PC-3 (cell line): ENCODE measurements around the gene KIF25. TPM values are rescaled to one million over a fixed set of nuclear protein-coding genes. Genes with fewer than 3 reads are reported as not detected.

ENCODE experiments used
- ATAC-seq: fragments of 200-7000 bp; cut with Tn5 transposase; 2 replicates; pipeline ENCODE4 v1.9.1; 2020; ENCODE audit warnings: mild to moderate bottlenecking, moderate library complexity
- BruUV-seq: library from RNA; stranded (reverse); fragments of 400-500 nt; replicated peaks from 2 replicates; lab custom pipeline; 2021; lab: Mats Ljungman, UMichigan
- CTCF ChIA-PET: fragments of 300-600 bp; sonication (Branson Sonifier 250); formaldehyde crosslinking; loops from one replicate; lab custom pipeline; 2022; ENCODE audit warnings: antibody characterized with exemption; lab: Charles Lee
- POLR2A ChIA-PET: fragments of 300-600 bp; sonication (Branson Sonifier 250); formaldehyde crosslinking; loops from one replicate; lab custom pipeline; 2022; ENCODE audit warnings: antibody characterized with exemption; ENCODE audit not compliant: unreplicated experiment; lab: Charles Lee
- DNase-seq: peaks from one replicate; pipeline ENCODE4 v3.0.0-alpha.2; 2015
- H2AFZ ChIP-seq: fragments of 300-600 bp; sonication (generic); 2 replicates; pipeline ENCODE4 v1.6.0; 2016; ENCODE audit warnings: antibody characterized with exemption, low read length
- H3F3A ChIP-seq: fragments of 300-600 bp; sonication (generic); one replicate; pipeline ENCODE4 v1.6.0; 2017; ENCODE audit warnings: antibody characterized with exemption, low read length, control low read depth, mild to moderate bottlenecking; ENCODE audit not compliant: unreplicated experiment
- H3K27ac ChIP-seq: fragments of 300-600 bp; sonication (generic); 2 replicates; pipeline ENCODE4 v1.5.1; 2016; ENCODE audit warnings: mild to moderate bottlenecking, low read length
- H3K27me3 ChIP-seq: fragments of 300-600 bp; sonication (generic); 2 replicates; pipeline ENCODE4 v1.6.1; 2016; ENCODE audit warnings: low read length, mixed read lengths
- H3K36me3 ChIP-seq: fragments of 300-600 bp; sonication (generic); 2 replicates; pipeline ENCODE4 v1.6.1; 2016; ENCODE audit warnings: low read depth, mixed run types, low read length, mixed read lengths
- H3K4me1 ChIP-seq: fragments of 300-600 bp; sonication (generic); 2 replicates; pipeline ENCODE4 v1.5.1; 2016; ENCODE audit warnings: low read length; ENCODE audit not compliant: insufficient read depth
- H3K4me2 ChIP-seq: fragments of 300-600 bp; sonication (generic); 2 replicates; pipeline ENCODE4 v1.6.0; 2016; ENCODE audit warnings: low read length
- H3K4me3 ChIP-seq: fragments of 300-600 bp; sonication (generic); 2 replicates; pipeline ENCODE4 v1.5.1; 2016; ENCODE audit warnings: mild to moderate bottlenecking, low read length, mixed read lengths
- H3K79me2 ChIP-seq: fragments of 300-600 bp; sonication (generic); 2 replicates; pipeline ENCODE4 v1.6.1; 2017; ENCODE audit warnings: low read length, mixed read lengths
- H3K9ac ChIP-seq: fragments of 300-600 bp; sonication (generic); 2 replicates; pipeline ENCODE4 v1.6.0; 2016; ENCODE audit warnings: mild to moderate bottlenecking, low read length
- H3K9me2 ChIP-seq: fragments of 300-600 bp; sonication (generic); replicated peaks from 2 replicates; pipeline ENCODE4 v1.6.1; 2016; ENCODE audit warnings: mixed run types, low read length, mixed read lengths
- H3K9me3 ChIP-seq: fragments of 300-600 bp; sonication (generic); 2 replicates; pipeline ENCODE4 v1.6.1; 2016; ENCODE audit warnings: low read length, mixed read lengths
- H4K20me1 ChIP-seq: fragments of 300-600 bp; sonication (generic); 2 replicates; pipeline ENCODE4 v1.6.1; 2016; ENCODE audit warnings: low read length, mixed read lengths
- EZH2 ChIP-seq: fragments of 300-600 bp; sonication (generic); IDR thresholded peaks from one replicate; pipeline ENCODE4 v1.6.1; 2017; ENCODE audit warnings: antibody characterized with exemption, mild to moderate bottlenecking, low read length; ENCODE audit not compliant: unreplicated experiment
- EZH2phosphoT487 ChIP-seq: fragments of 300-600 bp; sonication (generic); IDR thresholded peaks from 2 replicates; pipeline ENCODE4 v1.6.1; 2018; ENCODE audit warnings: mild to moderate bottlenecking, antibody characterized with exemption, low read length, borderline replicate concordance
- intact Hi-C: fragments of 100-400 bp; cut with micrococcal nuclease; formaldehyde crosslinking; loops from 2 replicates; pipeline ENCODE4 v1.9.0; 2023
- total RNA-seq: library from RNA; depleted of rRNA; stranded (reverse); fragments of >200 nt; gene quantifications from 2 replicates; pipeline ENCODE4 v1.2.3, GENCODE V29; 2014
- TF ChIP-seq, protein P1 (sequence below): fragments of 300-600 bp; sonication (generic); conservative IDR thresholded peaks from 2 replicates; pipeline ENCODE4 v1.5.1; 2017; ENCODE audit warnings: antibody characterized with exemption, low read depth, mild to moderate bottlenecking, low read length

Gene KIF25
- total RNA-seq, 1 experiment from 2014 or later = not detected

DNA sequence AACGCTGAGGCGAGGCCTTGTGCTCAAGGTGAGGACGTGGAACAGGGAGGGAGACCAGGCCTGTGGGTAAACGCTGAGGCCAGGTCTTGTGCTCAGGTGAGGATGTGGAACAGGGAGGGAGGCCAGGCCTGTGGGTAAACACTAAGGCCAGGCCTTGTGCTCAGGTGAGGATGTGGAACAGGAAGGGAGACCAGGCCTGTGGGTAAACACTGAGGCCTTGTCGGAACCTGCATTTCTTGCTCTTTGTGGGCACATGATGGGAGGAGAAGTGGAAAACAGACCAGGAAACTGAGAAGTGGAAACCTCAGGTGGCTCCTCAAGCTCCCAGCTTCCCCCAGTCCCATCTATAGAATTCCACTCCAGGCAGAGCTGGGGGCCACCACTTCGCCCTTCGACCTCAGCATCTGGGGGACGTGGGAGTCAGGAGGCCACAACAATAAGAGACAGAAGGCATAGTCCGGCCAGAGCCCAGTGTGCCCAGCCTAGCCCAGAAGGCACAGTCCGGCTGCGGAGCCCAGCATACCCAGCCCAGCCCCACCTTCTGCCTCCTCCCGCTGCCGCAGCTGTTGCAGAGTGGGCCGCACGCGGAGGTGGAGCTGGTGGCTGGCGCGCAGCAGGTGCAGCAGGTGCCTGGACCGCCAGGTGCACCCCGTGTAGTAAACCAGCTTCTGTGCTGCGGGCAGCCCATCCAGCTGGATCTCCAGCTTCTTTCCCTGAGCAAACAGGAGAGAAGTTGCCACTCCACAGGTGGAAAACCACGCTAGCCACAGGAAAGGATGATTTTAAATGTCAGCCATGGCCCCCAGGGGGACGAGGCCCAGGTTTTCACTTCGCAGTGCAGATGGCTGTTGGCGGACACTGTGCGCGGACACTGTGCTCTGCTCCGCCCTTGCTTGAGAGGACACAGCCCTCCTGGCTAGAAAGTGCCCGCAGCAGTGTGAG is 64.1 kb downstream of the KIF25 start:
- ChIA-PET CTCF (no interaction called here), POLR2A (no interaction called here)
- intact Hi-C loops = no loop called here
- Histone ChIP-seq H2AFZ (no peak overlapping the region), H3K27me3 (no peaks in the 10 kb centered on the region), H3K79me2 (no peaks in the 10 kb centered on the region), H3K4me2 (no peak overlapping the region), H3K27ac (no peak overlapping the region), H3K4me3 (no peak overlapping the region), H4K20me1 (no peaks in the 10 kb centered on the region), H3K9me3 (no peaks in the 10 kb centered on the region), H3F3A (no peaks in the 10 kb centered on the region), H3K9me2 (no peaks in the 10 kb centered on the region), H3K9ac (no peak overlapping the region), H3K4me1 (no peaks in the 10 kb centered on the region), H3K36me3 (no peaks in the 10 kb centered on the region)
- no peak for DNase-seq
- no TSS peak for BruUV-seq
- TF ChIP-seq EZH2phosphoT487 = no peak
- no peak for TF ChIP-seq EZH2
- TF ChIP-seq, protein P1, sequence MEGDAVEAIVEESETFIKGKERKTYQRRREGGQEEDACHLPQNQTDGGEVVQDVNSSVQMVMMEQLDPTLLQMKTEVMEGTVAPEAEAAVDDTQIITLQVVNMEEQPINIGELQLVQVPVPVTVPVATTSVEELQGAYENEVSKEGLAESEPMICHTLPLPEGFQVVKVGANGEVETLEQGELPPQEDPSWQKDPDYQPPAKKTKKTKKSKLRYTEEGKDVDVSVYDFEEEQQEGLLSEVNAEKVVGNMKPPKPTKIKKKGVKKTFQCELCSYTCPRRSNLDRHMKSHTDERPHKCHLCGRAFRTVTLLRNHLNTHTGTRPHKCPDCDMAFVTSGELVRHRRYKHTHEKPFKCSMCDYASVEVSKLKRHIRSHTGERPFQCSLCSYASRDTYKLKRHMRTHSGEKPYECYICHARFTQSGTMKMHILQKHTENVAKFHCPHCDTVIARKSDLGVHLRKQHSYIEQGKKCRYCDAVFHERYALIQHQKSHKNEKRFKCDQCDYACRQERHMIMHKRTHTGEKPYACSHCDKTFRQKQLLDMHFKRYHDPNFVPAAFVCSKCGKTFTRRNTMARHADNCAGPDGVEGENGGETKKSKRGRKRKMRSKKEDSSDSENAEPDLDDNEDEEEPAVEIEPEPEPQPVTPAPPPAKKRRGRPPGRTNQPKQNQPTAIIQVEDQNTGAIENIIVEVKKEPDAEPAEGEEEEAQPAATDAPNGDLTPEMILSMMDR = no peak
- no peak for ATAC-seq

DNA sequence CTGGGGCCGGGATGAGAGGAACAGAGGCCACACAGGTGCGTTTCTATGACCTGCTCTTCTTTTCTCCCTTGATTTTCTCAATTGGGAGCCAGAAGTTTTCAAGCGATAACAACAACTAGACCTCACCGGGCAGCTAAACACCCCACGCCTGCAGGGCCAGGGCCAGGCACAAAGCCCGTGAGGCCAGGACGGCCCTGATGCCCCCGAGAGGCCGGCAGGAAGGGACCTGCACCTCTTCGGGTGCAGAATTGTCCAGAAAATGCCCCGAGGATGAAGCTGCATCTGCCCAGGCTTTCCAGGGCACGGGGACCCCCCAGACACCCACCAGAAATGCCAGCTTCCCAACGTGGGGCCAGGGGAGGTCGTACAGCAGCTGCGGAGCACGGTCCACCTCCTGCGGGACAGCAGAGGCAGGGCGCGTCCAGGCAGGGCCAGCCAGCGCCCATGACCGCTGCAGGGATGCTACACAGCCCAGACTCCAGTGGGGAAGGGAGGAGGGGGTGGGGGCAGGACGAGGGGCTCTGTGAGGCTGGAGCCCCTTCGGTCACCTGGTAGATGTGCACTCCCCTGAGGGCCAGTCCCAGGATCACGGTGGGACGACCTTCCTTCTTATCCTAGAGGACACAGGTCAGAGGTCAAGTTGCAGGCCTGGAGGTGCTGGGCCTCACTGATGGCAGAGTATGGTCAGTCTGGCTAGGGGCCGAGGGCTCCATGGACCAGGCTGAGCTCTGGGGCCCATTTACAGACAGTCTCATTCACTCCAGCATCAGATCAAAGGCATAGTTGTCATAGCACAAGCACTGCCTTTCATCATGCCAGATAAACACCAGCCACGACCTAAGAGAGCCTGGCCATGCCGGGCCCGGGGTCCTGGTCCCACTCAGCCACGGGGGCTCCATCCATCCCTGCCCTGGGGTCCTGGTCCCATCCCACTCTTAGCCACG is 65.1 kb downstream of the KIF25 start:
- H2AFZ ChIP-seq = no peak overlapping the region
- H3K4me3 ChIP-seq = no peak overlapping the region
- no peak overlapping the region for H3K4me2 ChIP-seq
- TF ChIP-seq EZH2phosphoT487 (no peak), EZH2 (no peak)
- TF ChIP-seq, protein P1 = no peak
- no peaks in the 10 kb centered on the region for H3K79me2 ChIP-seq
- H3K27me3 ChIP-seq = 0 out of 2 replicates have a peak, but pooled peaks cover 6% of the 10 kb centered on the region
- no peak for DNase-seq
- ChIA-PET POLR2A (no interaction called here), CTCF (no interaction called here)
- no peaks in the 10 kb centered on the region for H3K4me1 ChIP-seq
- H3K9ac ChIP-seq = no peak overlapping the region
- no peaks in the 10 kb centered on the region for H4K20me1 ChIP-seq
- no peaks in the 10 kb centered on the region for H3K36me3 ChIP-seq
- no peaks in the 10 kb centered on the region for H3K9me2 ChIP-seq
- BruUV-seq = no TSS peak
- H3K27ac ChIP-seq = no peak overlapping the region
- H3F3A ChIP-seq = no peaks in the 10 kb centered on the region
- intact Hi-C loops = no loop called here
- ATAC-seq = no peak
- no peaks in the 10 kb centered on the region for H3K9me3 ChIP-seq
